ELF-1 (cell line): ENCODE data around the gene MAGI1.
"Not testable (repeated sequence)": the region's sequence is repeated elsewhere in the genome, so short reads cannot be mapped to it uniquely, and the experiment has no call there.

Source experiments
- DNase-seq: peaks from one replicate; pipeline ENCODE4 v3.0.0-alpha.2; 2016; ENCODE audit warnings: low read depth, low spot score

MAGI1 gene

DNA sequence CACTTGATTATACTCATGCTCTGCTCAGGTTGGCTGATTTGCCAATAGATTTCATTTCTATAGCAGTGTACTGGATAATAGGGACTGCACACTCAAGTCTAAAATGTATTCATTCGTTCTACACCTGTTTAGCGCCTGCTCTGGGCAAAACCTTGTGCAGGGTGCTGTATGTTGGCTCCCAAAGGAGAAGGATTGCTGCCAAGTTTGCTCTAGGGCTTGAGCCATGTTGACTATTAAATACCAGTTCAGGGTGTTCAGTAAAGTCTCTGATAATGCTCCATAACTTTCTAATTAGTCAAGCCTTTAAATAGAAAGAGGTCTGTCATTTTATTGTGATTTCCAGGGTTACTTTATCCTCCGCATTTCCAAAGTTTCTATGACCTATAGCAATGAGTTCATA lies 470.2 kb downstream of the MAGI1 start:
- DNase-seq = no peak

- DNase-seq = not testable (repeated sequence)
Measured at GRCh38 chr3:65565744-65566143, 473.0 kb downstream of the MAGI1 start.

DNA sequence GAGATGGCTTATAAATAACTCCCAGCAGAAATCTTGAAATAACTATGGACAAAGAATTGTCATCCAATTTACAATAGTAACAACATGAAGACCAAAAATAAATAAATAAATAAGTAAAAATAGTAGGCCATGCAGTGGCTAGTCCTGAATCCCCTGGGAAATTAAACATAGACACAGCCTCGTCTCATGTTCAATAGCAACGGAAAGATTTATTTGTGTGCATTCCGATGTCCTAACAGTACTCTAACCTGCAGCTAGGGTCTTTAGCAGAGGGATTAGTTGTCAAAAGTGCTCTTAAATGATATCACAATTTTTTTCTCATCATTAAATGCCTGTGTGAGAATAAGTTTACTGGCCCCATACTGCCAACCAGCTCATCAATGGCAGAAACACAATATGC lies 474.2 kb downstream of the MAGI1 start:
- no peak for DNase-seq

DNA sequence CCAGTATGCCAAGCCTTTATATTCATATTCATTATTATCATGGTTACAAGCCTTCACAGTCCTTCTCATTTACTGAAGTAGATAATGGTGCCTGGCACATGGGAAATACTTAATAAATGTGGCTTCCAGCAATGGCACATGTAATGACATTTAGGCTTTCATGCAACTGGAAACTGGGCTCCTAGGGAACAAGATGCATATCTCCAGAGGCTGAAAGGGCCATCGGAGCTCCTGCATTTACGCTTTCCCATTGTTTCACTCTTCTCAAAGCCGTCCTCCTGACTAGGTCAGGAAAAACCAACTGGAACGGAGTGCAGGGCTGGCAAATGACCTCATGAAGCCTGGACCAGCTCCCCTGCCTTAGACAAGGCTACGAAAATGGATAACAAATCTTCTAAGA lies 474.9 kb downstream of the MAGI1 start:
- no peak for DNase-seq

DNA sequence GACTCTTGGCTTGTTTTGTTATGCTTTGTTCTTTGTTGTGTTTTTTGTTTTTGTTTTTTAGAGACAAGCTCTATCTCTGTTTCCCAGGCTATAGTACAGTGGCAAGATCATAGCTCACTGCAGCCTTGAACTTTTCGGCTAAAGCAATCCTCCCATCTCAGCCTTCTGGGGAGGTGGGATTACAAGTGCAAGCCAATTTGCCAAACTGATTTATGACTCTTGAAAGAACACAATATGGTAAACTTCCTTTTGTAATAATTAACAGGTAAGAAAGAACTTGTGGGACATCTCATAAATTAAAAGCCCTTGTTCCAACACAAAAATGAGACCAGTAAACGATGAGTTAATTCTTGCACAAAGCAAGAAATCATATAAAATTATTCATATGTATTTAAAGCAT lies 476.3 kb downstream of the MAGI1 start:
- no peak for DNase-seq

DNA sequence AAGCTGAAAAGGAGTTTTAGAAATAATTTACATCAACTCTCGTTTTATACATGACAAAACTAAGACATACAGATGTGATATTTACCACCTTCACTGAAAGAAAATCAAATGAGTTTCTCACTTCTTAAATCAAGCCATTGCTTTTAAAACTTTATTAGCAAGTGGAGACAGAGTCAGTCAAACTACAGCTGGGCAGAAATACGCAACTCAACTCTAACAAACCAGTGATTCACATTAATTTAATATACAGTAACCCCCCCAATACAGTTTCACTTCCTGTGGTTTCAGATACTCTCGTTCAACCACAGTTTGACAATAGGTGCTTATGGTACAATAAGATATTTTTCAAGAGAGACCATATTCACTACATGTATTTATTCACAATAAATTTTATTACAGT lies 477.1 kb downstream of the MAGI1 start:
- DNase-seq = no peak

- DNase-seq = no peak
Measured at GRCh38 chr3:65560901-65561300, 477.8 kb downstream of the MAGI1 start.

- DNase-seq = no peak
Measured at GRCh38 chr3:65560133-65560532, 478.6 kb downstream of the MAGI1 start.

- DNase-seq = no peak
Measured at GRCh38 chr3:65559643-65560042, 479.1 kb downstream of the MAGI1 start.

- DNase-seq = no peak
Measured at GRCh38 chr3:65558826-65559225, 479.9 kb downstream of the MAGI1 start.

DNA sequence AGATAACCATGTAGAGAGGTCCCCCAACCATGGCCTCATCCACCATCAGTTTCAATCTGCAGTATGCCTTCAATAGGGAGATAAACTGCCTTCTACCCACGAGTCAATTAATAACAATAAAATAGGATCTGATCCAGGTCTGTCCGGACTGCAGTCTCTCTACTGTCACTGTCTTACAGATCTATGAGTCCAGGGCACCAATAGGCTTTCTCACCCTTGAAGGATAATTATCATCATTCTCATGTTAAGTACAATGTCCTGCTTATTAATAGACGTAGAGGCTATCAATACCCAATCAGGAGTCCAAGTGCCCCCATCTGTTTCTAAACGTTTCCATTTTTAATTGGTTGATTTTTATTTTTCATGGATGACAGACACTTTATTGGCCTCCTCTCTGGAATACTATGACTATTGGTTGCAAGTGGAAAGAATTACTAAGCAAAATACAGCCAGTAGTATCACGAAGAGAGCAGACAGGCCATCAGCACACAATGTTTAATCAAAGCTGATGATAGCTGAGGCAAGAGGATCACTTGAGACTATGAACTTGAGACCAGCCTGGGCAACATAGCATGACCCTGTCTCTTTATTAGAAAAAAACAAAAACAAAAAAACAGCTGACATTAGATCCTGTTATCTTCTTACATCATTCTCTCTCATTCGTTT lies 480.7 kb downstream of the MAGI1 start:
- DNase-seq = no peak

- DNase-seq = no peak
Measured at GRCh38 chr3:65556934-65557577, 481.7 kb downstream of the MAGI1 start.

DNA sequence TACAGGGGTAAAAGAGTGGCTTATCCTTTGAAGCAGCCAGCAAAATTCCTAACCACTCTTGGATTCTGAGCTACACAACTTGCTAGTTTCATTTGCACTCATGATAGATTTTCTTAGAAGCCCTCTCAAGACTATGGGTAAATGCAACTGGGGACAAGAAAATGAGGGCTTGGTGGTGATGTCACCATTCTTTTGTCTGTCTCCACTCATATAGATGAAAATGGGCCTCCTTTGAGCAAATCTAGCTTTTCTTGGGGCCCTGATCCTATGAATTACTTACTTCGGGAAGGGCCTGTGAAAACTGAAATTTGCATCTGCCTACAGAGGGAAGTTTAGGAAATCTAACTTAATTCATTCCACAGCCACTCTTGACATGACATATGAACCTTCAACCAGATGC lies 486.3 kb downstream of the MAGI1 start:
- no peak for DNase-seq

DNA sequence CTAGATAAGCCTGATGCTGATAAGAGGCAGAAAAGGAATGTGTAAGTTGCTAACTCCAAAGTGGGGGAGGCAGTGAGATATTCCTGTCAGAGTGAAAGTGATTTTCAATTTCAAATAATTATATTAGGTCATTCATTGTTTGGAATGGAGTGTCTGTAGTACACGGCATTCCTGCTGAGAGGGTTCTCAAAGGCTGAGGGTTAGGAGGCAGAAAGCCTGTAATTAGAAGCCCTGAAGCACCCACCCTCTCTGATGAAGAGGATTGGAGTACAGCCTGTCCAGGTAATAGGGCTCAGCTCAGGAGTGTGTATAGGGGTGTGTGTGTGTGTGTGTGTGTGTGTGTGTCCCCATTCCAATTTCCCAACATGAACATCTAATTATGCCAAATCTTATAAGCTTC lies 486.8 kb downstream of the MAGI1 start:
- peak; percentile 25 for DNase-seq

GRCh38 chr3:65550137-65550536 lies 488.6 kb downstream of the MAGI1 start:
- no peak for DNase-seq

GRCh38 chr3:65549626-65549959 lies 489.1 kb downstream of the MAGI1 start:
- no peak for DNase-seq

DNA sequence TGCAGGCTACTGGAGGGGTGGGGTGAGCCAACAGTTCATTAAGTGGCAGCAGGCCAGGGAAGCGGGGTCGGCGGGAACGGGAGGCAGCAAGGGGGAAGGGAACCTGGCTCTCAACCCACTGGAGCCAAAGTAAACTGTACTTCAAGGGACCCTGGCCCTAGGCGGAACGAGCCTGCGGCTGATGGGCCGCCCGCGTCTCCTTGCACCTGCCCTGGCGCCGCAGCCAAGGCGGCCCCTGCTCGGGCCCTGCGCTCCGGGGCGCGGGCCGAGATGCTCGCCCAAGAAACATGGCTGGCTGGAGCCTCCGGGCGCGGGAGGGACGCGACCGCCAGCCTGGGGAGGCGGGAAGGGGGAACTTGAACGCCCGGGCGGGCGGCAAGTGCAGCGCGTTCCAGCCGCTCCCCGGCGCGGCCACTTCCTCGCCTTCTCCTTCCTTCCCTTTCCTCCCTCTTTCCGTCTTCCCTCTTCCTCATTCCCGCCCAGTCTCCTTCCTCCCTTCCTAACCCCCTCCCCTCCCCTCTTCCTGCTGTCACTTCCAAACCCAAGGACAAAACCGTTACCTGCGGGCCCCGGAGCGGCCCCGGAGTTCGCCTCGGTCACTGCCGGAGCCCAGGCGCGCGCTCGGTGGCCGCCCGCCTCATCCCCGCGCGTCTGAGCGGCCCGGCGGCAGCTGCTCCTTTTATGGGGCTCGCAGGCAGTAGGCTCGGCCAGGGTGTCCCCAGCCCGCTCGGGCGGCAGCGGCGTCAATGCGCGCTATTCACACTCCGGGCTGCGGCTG lies 489.7 kb downstream of the MAGI1 start:
- peak; percentile 55 for DNase-seq

GRCh38 chr3:65545429-65545828 lies 493.3 kb downstream of the MAGI1 start:
- DNase-seq = no peak

DNA sequence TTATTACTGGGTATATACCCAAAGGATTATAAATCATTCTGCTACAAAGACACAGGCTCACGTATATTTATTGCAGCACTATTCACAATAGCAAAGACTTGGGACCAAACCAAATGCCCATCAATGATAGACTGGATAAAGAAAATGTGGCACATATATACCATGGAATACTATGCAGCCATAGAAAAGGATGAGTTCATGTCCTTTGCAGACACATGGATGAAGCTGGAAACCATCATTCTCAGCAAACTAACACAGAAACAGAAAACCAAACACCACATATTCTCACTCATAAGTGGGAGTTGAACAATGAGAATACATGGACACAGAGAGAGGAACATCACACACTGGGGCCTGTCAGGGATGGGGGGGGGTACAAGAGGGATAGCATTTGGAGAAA lies 495.3 kb downstream of the MAGI1 start:
- not testable (repeated sequence) for DNase-seq

DNA sequence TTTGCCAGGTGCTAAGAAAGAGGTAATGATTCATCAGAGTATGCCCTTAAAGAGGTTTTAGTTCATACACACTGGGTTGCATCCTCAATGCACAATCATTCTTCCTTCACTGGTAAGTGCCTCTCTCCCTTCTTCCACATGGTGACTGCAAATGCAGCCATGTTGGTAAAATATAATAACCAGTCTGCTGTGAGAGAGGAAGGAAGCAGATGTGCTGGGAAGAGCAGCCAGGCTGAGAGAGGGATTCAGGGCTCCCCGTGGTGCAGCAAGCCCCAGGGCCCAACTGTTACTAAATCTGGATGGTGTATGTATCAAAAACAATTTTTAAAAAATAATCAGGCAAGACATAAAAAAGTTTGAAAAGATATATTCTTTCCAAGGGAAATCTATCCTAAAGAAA lies 498.1 kb downstream of the MAGI1 start:
- DNase-seq = no peak

GRCh38 chr3:65539616-65540015 lies 499.1 kb downstream of the MAGI1 start:
- DNase-seq = peak; percentile 76

GRCh38 chr3:65538101-65538500 lies 500.6 kb downstream of the MAGI1 start:
- no peak for DNase-seq

DNA sequence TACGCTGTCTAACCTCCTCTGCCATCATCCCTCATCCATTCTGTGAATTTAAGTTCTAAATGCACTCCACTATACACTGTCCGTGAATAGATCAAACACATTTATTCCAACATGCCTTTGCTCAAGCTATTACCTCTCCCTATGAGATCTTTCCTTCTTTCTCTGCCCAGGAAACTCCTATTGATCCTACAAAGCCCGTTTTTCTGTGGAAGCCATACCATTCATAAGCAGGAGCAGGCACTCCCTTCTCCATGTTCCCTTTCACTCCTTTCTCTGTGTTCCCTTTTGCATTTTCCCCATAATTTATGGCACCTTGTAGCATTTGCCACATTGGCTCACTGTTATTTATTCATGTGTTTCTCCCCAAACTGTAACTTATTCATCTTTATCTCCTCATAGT lies 501.6 kb downstream of the MAGI1 start:
- no peak for DNase-seq
